CMK (cell line): ENCODE measurements around the gene CACNB3.
"Not testable (repeated sequence)": the region's sequence is repeated elsewhere in the genome, so short reads cannot be mapped to it uniquely, and the experiment has no call there.

Experiments
- DNase-seq: peaks from one replicate; pipeline ENCODE4 v3.0.0-alpha.2; 2010; ENCODE audit warnings: low read depth

CACNB3 gene

DNA sequence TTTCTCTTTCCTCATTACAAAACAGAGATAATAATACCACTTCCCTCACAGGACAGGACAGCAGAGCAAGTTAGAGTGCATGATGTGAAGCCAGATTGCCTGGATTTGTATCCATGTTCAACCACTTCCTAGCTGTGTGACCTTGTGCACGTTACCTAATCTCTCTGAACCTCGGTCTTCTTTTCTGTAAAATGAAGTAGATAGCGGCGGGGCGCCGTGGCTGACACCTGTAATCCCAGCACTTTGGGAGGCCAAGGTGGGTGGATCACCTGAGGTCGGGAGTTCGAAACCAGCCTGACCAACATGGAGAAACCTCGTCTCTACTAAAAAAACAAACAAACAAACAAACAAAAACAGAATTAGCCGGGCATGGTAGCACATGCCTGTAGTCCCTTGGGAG lies 36.6 kb downstream of the CACNB3 start:
- not testable (repeated sequence) for DNase-seq

DNA sequence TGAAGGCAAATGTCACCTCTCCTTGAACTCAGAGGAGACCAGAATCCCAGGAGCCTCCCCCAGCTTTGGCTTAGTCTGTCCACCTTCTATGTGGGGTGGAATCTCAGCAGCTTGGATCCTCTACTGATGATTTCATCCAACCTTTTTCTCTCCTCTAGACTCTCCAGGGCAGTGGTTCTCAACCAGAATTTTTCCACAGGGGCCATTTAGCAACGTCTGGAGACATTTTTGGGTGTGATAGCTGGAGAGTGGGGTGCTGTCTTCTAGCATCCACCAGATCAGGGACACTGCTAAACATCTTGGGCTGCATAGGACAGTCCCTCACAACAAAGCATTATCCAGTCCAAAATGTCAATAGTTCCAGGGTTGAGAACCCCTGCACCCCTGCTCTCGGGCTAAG lies 38.1 kb downstream of the CACNB3 start:
- no peak for DNase-seq

DNA sequence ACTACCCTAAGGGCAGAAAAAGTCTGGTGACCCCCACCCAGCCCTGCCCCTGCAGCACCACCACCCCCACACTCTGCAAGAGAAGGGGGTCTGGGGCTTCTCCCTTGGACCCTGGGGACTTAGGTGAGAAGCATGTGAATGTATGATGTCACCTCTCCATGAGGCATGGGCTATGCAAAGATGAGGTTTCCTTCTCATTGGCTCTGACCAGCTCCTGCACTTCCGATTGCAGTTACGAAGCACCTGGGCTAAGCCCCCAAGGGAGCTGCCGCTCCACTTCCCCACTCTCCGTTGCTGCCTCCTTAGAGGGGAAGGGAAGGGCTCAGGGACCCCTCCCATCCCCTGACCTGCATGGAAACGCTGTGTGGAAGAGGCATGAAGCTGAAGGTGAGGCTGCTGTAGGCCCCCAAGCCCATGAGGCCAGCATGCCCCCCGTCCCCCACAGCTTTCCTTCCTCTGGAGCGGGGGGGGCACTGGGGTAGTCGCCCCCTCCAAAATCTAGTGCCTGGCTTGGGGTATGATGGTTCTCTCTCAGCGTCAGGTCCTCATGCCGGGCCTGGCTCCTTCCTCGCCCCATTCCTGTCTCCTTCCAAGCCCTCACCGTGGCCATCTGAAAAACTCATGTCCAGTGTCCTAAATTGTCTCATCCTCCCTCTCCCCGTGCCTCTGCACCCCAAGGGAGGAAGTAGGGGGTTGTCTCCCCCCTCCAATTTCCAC lies 39.1 kb downstream of the CACNB3 start:
- DNase-seq: no peak

DNA sequence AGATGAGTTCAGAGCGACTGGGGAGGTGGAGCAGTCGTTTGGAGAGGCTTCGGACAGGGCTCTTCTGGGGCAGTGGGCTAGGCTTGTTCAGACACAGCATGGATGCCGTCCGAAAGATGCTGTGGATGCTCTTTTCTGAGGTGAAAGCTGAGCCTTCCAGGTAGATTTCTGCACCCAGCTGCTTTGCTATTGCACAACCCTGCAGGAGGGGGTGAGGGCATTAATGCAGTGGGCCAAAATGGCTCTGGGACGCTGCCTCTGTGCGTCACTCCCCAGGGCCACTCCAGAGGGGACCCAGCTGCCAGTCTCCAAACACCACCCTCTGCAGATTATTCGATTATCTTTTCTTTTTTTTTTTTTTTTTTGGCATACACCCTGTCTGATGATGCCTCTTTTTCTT lies 39.7 kb downstream of the CACNB3 start:
- no peak for DNase-seq

DNA sequence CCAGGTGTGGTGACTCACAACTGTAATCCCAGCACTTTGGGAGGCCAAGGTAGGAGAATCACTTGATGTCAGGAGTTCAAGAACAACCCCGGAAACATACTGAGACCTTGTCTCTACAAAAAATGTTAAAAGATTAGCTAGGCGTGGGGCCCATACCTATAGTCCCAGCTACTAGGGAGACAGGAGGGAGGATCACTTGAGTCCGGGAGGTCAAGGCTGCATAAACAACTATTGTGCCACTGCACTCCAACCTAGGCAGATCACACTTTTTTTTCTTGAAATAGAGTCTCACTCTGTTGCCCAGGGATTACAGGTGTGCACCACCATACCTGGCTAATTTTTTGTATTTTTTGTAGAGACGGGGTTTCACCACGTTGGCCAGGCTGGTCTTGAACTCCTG lies 41.3 kb downstream of the CACNB3 start:
- no peak for DNase-seq

DNA sequence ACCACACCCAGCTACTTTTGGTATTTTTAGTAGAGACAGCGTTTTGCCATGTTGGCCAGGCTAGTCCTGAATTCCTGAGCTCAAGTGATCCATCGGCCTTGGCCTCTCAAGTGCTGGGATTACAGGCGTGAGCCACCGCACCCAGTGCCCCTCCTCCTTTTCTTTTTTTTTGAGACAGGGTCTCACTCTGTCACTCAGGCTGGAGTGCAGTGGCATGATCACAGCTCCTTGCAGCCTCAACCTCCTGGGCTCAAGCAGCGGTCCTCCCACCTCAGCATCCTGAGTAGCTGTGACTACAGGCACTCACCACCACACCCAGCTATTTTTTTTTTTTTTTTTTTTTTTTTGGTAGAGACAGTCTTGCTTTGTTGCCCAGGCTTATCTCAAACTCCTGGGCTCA lies 41.9 kb downstream of the CACNB3 start:
- not testable (repeated sequence) for DNase-seq

DNA sequence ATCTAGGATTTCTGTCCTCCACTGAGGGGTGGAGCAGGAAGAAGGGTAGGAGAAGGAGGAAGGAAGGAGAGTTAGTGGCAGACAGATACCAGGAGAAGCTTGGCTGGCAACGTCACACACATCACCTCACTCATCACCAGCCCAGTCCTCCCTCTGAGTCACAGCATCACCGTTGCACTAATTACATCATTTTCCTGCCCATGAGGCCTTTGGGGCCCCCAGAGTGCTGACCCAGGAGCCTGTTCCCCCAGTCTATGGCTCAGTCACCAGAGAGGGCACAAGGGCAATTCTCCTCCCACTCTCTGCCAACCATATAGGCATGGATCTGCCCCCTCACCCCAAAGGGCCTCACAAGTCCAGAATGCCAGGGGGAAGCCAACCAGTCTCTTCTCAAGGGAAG lies 42.8 kb downstream of the CACNB3 start:
- no peak for DNase-seq

DNA sequence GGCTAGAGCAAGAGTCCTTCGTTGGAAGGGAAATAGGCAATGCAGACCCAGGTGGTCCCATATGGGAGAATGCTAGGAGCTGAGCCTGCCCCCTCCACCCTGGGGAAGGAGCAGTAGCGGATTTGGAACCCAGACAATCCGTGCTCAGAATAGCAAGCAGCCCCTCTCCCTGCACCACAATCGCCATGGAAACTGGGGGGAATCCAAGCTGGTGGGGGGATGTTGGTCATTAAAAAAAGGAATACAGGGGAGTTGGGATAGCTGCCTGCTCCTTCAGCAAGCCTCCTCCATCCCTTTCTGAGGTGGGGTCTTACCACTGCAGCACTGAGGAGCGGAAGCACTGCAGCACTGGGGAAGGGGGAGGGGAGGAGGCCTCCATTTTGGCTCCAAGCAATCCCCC lies 44.5 kb downstream of the CACNB3 start:
- DNase-seq: no peak

DNA sequence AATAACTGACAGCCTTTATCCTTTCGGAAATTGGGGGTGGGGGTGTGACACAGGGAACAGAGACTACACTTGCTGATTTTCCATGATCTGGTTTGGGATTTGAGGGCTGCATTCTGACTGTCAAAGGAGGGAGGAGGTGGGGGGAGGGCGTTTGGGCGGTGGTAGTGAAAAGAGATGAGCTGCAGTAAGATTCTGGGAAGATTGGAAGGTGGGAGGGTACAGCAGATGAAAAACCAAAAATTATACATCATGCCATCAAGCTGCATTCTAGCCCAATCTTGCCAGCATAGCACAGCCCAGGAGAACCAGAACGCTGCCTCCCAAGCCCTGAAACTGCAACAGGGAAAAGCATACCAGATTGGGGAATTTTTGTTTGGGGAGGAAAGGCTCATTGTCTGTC lies 45.0 kb downstream of the CACNB3 start:
- no peak for DNase-seq

DNA sequence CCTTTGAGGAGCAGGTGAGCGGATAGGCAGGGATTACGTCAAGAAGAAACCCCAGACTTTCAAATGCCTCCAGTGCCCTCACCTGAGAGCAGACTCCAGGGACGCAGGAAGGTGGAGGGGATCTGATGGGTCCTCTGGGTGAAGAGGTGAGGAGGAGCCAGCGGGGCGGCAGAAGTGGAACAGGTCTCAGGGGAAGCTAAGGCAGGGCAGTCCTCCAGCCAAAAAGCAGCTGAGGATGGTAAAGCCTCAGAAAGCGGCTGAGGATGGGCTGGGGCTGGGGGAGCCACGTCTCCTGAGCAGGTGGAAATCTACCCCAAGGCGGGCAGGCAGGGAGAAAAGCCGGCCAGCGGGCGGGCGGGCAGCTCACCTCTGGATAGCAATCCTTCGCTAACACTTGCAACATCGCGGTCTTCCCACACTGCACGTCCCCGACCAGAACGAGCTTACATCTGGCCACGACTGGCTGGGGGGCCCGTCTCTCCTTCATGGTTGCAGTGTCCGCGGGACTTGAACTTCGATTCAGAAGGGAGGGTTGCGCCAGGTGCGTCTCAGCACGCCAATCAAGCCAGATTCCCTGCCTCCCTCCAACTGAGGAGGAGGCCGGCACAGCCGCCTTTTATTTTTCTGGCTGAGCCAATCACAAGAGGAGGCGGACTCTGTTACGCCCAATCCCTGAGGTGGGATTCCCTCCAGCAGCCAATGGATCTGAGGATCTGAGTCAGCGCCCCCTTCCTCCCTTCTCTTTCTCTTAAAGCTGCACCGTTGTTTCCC lies 47.2 kb downstream of the CACNB3 start, which contains the start of gene RND1:
Gene RND1 (minus strand): TSS at position 590 of the 771 bp plus-strand sequence. CDS start 103 bp downstream, at position 487.
- DNase-seq: no peak

DNA sequence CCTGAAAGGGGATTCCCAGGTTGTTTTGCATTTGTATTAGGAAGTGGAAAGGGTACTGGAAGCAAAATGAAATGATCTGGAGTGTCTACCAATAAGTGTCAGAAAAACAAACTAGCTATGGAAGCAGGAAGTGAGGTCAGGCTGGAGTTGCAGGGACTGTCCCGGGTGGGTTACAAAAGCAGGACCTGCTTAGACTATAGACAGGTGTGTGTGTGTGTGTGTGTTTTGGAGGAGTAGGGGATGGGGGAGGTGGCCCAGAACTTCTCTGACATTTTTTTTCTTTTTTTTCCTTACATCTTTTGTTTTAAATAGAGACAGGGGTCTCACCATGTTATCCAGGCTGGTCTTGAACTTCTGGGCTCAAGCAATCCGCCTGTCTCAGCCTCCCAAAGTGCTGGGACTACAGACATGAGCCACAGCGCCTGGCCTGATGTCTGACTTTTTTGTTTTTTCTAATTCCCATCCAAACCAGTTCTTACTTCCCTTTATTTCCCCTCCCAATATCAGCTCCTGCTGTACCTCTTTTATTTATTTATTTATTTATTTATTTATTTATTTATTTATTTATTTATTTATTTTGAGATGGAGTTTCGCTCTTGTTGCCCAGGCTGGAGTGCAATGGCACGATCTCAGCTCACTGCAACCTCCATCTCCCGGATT lies 47.9 kb downstream of the CACNB3 start:
- no peak for DNase-seq

DNA sequence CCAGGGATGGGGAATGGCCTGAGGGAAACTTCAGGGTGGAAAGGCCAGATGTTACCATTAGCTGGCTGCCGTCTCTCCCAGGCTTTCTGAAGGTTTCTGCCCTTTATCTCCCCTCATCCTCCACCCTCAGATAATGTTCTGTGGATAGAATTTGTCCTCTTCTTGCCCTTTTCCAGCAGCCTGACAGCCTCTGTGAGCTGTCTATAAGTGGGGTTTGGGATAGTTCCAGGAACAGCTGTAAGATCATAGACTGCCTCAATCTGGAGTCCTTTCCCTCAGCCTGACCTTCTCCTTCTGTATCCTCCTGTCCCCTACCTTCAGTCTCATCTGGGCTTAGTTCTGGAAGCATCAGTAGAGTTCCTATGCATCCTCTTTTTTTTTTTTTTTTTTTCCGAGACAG lies 50.2 kb downstream of the CACNB3 start:
- no peak for DNase-seq

DNA sequence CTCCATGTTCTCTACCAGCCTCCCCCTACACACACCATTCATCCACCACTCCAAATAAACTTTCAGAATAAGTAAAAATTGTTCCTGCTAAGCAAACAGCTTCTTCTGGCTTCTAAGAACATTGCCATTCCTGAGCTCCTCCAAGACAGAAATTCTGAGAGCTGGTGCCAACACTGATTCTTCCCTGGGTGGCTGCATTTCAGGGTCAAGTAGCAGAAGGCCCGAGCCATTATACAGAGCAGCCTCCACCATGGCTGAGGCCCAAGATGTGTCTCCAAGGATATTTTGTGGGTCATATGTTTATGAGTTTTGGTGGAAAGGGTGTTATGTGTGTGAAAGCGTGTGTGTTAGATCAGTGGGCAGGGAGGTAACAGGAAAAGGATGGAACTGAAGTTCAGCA lies 50.9 kb downstream of the CACNB3 start:
- no peak for DNase-seq

DNA sequence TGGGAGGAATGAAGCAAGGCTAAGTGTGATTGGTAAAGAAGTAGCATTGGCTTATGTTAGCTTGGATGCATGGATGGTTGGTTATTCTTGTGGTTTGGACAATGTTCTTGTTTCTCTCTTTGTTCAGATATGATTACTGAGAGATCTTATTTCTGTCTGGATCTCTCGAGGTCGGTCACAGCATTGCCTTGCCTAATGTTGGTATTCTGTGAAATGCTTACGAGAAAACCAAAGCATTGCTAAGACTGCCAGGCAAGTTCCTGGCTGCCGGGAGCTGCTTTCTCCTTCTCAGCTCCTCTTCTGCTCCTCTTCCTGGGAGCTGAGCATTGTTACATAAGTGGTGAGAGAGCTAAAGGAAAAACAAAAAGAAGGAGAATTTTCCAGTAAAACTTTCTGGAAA lies 54.8 kb downstream of the CACNB3 start:
- no peak for DNase-seq

DNA sequence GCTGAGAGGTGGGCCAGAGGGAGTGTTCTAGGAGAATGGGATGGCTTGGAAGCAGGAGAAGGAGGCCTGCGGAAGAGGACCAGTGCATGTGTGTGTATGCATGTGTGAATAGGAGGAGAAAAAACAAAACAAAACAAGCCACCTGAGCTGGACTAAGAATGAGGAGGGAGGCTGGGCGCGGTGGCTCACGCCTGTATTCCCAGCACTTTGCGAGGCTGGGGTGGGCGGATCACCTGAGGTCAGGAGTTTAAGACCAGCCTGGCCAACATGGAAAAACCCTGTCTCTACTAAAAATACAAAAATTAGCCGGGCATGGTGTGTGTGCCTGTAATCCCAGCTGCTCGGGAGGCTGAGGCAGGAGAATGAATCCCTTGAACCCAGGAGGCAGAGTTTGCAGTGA lies 55.2 kb downstream of the CACNB3 start:
- not testable (repeated sequence) for DNase-seq

DNA sequence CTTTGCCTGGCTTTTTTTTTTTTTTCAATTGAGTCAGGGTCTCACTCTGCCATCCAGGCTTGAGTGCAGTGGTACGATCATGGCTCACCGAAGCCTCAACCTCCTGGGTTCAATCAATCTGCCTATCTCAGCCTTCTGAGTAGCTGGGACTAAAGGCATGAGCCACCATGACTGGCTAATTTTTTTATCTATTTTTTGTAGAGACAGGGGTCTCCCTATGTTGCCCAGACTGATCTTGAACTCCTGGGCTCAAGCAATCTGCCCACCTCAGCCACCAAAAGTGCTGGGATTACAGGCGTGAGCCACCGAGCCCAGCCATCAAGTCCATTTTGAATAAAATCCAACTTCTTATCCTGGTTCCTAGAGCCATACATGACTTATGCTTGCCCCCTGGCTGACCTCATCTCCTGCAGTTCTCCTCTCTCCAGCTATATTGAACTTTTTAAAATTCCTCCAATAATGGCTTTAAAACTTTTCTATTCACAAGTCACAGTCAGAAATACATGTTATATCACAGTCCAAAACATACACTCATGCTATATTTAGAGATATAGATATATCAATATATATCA lies 57.7 kb downstream of the CACNB3 start:
- DNase-seq: no peak
